Type B pancreatic cell (in vitro differentiated cells): ENCODE results near the gene ANKRD18B. TPM values are rescaled to one million over a fixed set of nuclear protein-coding genes. Genes with fewer than 3 reads are reported as not detected.
A peak's percentile ranks its signal among the peaks of the same experiment; 100 is the strongest.
"Not testable (repeated sequence)": the region's sequence is repeated elsewhere in the genome, so short reads cannot be mapped to it uniquely, and the experiment has no call there.

Experiments
- DNase-seq: peaks from one replicate; pipeline ENCODE4 v3.0.0; 2021; ENCODE audit warnings: mixed read lengths; ENCODE audit not compliant: unreplicated experiment; ENCODE audit errors: extremely low spot score
- H3K27ac Mint-ChIP-seq: 2 replicates; pipeline ENCODE4 v1.8.0; 2021; ENCODE audit warnings: mild to moderate bottlenecking, mixed read lengths
- H3K27me3 Mint-ChIP-seq: 2 replicates; pipeline ENCODE4 v1.8.0; 2021; ENCODE audit warnings: mixed read lengths
- H3K36me3 Mint-ChIP-seq: 2 replicates; pipeline ENCODE4 v1.8.0; 2021; ENCODE audit warnings: mixed read lengths
- H3K4me1 Mint-ChIP-seq: one replicate; pipeline ENCODE4 v1.8.0; 2021; ENCODE audit warnings: mixed read lengths; ENCODE audit not compliant: unreplicated experiment
- H3K4me3 Mint-ChIP-seq: 2 replicates; pipeline ENCODE4 v1.8.0; 2021; ENCODE audit warnings: mild to moderate bottlenecking, mixed read lengths
- H3K9me3 Mint-ChIP-seq: 2 replicates; pipeline ENCODE4 v1.8.0; 2021; ENCODE audit warnings: mixed read lengths
- total RNA-seq: library from RNA; stranded (reverse); gene quantifications from 2 replicates; pipeline ENCODE4 v1.2.1, GENCODE V29; 2021; ENCODE audit warnings: low replicate concordance
- TF ChIP-seq, protein P1 (sequence below): fragments of 200-600 bp; sonication (generic); conservative IDR thresholded peaks from 2 replicates; pipeline ENCODE4 v1.5.0; 2021; ENCODE audit warnings: antibody characterized with exemption, mild to moderate bottlenecking

Gene ANKRD18B
- total RNA-seq, 1 donor from 2014 or later = 10.3 TPM

DNA sequence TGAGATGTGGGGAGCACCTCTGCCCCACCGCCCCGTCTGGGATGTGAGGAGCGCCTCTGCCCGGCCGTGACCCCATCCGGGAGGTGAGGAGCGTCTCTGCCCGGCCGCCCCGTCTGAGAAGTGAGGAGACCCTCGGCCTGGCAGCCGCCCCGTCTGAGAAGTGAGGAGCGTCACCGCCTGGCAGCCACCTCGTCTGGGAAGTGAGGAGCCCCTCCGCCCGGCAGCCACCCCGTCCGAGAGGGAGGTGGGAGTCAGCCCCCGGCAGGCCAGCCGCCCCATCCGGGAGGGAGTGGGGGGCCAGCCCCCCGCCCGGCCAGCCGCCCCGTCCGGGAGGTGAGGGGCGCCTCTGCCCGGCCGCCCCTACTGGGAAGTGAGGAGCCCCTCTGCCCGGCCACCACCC is 76.9 kb downstream of the ANKRD18B start:
- not testable (repeated sequence) for H3K27ac Mint-ChIP-seq, H3K4me1 Mint-ChIP-seq, H3K27me3 Mint-ChIP-seq, H3K4me3 Mint-ChIP-seq, H3K36me3 Mint-ChIP-seq, H3K9me3 Mint-ChIP-seq, DNase-seq

DNA sequence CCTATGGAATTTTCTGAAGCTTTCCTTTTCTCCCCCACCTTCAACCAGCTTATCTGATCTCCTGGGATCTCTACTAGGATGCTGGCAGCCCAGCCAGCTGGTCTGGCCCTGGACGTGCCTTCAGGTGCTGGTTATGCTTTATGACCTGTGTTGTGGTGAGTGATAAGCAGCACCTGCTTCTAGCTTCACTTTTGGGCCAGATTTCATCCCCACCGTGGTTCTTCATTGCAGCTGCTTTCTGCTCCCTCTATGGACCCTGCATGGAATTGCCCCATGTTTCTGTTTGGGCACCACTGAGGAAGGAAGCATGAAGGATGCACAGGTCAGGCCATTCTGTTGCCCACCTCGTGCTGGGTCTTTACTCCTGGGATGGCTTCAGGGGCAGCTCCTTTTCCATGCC is 80.2 kb downstream of the ANKRD18B start:
- not testable (repeated sequence) for H3K27ac Mint-ChIP-seq, H3K36me3 Mint-ChIP-seq, DNase-seq, H3K27me3 Mint-ChIP-seq, H3K4me1 Mint-ChIP-seq, H3K4me3 Mint-ChIP-seq, H3K9me3 Mint-ChIP-seq
- TF ChIP-seq, protein P1, sequence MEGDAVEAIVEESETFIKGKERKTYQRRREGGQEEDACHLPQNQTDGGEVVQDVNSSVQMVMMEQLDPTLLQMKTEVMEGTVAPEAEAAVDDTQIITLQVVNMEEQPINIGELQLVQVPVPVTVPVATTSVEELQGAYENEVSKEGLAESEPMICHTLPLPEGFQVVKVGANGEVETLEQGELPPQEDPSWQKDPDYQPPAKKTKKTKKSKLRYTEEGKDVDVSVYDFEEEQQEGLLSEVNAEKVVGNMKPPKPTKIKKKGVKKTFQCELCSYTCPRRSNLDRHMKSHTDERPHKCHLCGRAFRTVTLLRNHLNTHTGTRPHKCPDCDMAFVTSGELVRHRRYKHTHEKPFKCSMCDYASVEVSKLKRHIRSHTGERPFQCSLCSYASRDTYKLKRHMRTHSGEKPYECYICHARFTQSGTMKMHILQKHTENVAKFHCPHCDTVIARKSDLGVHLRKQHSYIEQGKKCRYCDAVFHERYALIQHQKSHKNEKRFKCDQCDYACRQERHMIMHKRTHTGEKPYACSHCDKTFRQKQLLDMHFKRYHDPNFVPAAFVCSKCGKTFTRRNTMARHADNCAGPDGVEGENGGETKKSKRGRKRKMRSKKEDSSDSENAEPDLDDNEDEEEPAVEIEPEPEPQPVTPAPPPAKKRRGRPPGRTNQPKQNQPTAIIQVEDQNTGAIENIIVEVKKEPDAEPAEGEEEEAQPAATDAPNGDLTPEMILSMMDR = peak; percentile 16

DNA sequence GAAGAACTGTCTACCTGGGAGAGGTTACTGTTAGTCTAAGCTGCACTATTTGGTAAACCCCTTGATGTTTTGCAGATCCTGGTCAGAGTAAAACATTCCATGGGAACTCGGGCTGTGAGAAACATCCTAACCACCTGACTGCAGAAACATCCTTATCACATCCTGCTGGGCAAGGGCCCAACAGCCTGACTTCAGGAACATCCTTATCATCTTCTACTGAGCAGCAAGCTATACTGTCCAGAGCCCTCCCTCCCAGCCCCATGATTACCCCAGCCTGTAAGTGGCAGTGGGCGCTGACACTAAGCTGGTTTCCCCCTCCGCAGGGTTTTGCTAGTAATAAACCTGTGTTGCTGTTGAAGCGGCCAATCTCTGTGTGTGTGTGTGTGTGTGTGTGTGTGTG is 80.9 kb downstream of the ANKRD18B start:
- H3K27me3 Mint-ChIP-seq, DNase-seq, H3K9me3 Mint-ChIP-seq, H3K4me3 Mint-ChIP-seq, H3K36me3 Mint-ChIP-seq, H3K4me1 Mint-ChIP-seq, H3K27ac Mint-ChIP-seq: not testable (repeated sequence)

DNA sequence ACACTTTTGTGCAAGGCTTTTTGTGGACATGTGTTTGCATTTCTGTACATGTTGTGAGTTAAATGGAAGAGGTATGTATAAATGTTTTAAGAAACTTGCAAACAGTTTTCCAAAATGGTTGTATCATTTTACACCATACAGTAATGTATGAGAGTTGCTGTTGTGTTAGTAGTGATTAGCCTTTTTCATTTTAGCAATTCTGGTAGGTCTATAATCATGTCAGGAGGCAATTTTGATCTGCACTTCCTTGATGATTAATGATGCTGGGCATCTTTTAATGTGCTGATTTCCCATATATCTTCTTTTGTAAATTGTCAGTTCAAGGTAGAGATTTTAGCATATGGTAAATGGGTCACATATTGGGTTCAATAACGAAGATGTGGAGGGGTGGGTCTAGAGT is 87.3 kb downstream of the ANKRD18B start:
- Mint-ChIP-seq H3K27ac (no peak overlapping the region), H3K27me3 (peaks cover 24% of the 10 kb centered on the region), H3K9me3 (no peaks in the 10 kb centered on the region), H3K4me3 (no peak overlapping the region), H3K4me1 (no peaks in the 10 kb centered on the region), H3K36me3 (no peaks in the 10 kb centered on the region)
- no peak for DNase-seq
- TF ChIP-seq, protein P1 = no peak

DNA sequence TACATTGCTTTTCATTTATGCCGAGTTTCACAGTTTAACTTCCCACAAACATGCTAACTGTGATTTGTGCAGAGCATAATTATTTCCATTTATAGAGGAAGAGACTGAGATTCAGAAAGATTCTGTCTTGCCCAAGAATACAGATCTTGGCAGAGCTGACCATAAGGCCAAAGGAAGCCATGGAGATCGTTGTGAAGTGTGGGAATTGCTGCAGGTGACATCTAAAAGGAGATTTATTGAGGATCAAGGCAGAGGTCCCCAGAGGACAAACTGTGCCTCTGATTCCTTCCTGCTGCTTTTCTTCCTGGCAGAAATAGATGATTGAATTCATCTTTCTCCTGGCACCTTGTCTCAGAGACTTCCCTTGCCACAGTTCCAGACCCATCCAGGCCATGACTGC is 88.4 kb downstream of the ANKRD18B start:
- not testable (repeated sequence) for H3K4me1 Mint-ChIP-seq, H3K36me3 Mint-ChIP-seq, DNase-seq, H3K27ac Mint-ChIP-seq, H3K4me3 Mint-ChIP-seq, H3K9me3 Mint-ChIP-seq
- peaks cover 24% of the 10 kb centered on the region for H3K27me3 Mint-ChIP-seq

DNA sequence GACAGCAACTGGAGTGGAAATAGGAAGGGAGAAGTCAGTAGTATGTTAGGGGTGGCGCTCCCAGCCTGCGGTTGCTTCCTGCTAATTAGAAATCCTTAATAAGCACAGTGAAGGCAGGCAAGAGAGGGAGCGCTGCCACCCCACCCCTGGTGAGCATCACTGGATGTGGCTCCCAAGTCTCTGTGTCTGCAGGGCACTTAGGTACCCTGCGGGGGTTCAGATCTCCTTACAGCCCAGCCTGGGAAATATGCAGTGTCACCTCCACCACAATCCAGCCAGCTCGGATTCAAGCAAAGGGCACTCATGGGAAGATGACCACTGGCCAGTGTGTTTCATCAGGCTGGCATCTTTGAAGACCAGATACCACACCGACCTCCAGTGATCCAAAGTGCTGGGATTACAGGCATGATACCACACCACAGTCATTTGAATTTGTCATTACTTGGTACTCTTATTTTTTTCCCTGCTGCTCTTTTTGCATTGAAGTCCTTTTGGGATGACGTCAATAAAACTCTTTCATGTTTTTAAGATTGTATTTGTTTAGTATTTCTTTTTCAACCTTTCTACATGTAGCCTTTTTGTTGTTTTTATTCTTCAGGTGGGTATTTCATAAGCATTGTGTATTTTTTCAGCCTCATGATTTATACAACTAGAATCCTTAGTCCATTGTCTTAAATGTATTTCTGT is 90.1 kb downstream of the ANKRD18B start:
- DNase-seq = no peak
- Mint-ChIP-seq H3K4me1 (no peaks in the 10 kb centered on the region), H3K27ac (no peak overlapping the region), H3K9me3 (no peaks in the 10 kb centered on the region), H3K36me3 (no peaks in the 10 kb centered on the region), H3K27me3 (peaks cover 23% of the 10 kb centered on the region), H3K4me3 (no peak overlapping the region)
- TF ChIP-seq, protein P1 = no peak

DNA sequence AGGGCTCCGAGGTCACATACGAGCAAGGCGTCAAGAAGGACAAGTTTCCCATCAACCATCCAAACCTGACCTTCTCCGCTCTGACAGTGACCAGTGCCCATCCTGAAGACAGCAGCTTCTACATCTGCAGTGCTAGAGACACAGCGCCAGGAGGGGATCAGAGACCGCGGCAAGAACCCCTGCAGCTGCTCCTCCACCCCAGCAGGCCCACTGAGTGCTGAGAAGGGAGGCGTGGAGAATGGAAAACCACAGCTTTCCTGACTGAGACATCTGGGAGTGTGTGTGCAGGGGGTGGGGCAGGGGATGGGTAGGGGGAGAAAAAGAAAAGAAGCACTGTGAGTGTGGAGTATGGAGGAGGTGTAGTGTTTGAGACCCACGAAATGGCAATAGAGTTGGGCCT is 94.3 kb downstream of the ANKRD18B start:
- DNase-seq, H3K9me3 Mint-ChIP-seq, H3K4me3 Mint-ChIP-seq, H3K36me3 Mint-ChIP-seq, H3K27ac Mint-ChIP-seq, H3K4me1 Mint-ChIP-seq: not testable (repeated sequence)
- H3K27me3 Mint-ChIP-seq = peaks cover 18% of the 10 kb centered on the region
